GM10266 (cell line): ENCODE results near the gene RPL18A.

Experiments
- DNase-seq: peaks from one replicate; pipeline ENCODE4 v3.0.0; 2012; ENCODE audit errors: extremely low spot score
- TF ChIP-seq, protein P1 (sequence below): IDR thresholded peaks from 2 replicates; pipeline ENCODE4 v1.5.1; 2012; ENCODE audit warnings: mild to moderate bottlenecking, low read depth; ENCODE audit not compliant: control insufficient read depth, insufficient read depth; ENCODE audit errors: missing control alignments

Gene RPL18A

DNA sequence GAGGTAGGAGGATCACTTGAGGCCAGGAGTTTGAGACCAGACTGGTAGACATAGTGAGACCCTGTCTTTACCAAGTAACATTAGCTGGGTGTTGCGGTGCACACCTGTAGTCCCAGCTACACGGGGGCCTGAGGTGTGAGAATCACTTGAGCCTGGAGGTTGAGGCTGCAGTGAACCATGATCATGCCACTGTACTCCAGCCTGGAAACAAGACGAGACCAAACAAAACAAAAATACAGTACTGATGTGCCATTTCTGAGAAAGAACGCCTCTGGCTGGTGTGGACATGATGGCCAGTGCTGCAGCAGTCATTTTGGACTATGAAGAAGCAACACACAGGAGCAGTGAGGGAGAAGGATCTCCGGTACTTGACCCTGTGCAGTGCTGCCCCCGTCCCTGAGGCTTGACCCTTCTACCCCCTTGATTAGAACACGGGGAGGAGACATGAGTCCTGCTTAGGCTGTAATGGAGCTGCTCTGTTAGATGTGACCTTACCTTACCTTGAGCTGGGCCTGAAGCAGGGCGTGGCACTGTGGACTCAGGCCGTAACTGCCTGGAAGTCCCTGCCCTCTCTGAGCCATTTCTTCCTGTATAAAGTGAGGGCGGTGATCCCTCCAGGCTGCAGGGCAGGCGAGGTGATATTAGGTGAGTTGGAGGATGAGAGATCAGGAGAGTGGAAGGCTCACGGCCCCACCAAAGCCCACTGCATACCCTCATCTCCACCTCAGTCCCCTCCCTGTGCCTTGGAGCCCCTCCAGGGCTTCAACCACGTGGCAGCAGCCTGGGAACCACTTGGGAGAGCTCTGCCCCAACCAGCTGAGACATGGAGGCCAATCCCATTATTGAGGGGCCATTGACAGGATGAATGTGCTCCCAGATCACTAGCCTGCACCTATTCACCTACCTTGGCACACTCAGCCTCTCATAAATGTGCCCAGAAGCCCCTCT lies 5.9 kb downstream of the RPL18A start:
- TF ChIP-seq, protein P1, sequence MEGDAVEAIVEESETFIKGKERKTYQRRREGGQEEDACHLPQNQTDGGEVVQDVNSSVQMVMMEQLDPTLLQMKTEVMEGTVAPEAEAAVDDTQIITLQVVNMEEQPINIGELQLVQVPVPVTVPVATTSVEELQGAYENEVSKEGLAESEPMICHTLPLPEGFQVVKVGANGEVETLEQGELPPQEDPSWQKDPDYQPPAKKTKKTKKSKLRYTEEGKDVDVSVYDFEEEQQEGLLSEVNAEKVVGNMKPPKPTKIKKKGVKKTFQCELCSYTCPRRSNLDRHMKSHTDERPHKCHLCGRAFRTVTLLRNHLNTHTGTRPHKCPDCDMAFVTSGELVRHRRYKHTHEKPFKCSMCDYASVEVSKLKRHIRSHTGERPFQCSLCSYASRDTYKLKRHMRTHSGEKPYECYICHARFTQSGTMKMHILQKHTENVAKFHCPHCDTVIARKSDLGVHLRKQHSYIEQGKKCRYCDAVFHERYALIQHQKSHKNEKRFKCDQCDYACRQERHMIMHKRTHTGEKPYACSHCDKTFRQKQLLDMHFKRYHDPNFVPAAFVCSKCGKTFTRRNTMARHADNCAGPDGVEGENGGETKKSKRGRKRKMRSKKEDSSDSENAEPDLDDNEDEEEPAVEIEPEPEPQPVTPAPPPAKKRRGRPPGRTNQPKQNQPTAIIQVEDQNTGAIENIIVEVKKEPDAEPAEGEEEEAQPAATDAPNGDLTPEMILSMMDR = no peak
- no peak for DNase-seq

DNA sequence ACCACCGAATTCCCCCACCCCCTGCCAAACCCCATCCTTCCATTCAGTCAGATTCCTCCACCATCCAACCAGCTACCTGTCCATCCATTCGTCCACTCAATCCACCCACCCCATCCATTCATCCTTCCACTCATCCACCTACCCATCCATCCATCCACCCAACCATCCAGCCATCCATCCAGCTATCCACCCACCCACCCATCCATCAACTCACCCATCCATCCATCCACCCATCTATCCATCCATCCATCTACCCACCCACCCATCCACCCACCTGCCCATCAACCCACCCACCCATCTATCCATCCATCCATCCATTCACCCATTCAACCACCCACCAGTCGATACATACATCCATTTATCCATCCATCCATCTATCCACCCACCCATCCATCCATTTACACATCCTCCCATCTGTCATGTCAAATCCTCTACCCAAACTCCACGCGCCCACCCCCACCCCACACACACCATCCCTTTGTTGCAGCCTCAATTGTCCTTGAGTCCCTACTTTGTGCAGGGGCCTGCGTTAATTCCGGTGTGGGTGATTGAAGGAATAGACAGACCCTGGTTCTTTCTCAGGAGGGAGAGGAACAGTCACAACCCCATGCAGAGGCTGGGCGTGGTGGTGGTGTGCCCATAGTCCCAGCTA lies 6.7 kb downstream of the RPL18A start:
- DNase-seq = no peak

DNA sequence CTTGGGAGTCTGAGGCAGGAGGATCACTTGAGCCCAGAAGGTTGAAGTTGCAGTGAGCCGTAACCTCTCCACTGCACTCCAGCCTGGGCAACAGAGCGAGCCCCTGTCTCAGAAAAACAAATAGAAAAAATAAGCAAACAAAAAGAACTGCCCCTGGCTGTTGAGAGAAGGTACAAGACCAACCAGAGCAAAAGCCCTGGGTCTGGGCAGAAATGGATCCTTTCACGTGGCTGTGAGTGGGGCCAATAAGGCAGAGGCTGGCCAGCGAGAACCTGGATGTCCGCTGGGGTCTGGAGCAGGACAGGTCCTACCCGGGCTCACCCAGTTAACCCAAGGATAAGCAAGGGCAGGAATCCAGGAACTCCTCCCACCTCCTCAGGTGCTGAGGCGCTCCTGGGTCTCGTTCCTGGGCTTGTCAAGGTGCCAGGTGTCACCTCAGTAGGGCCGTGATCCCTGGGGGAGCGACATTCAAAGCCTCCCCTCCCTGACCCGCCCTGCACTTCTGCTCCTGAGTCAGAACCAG lies 7.3 kb downstream of the RPL18A start:
- DNase-seq = no peak
- TF ChIP-seq, protein P1 = no peak

More for the DNA sequence above, 6.7 kb downstream of the RPL18A start:
- TF ChIP-seq, protein P1 = no peak

DNA sequence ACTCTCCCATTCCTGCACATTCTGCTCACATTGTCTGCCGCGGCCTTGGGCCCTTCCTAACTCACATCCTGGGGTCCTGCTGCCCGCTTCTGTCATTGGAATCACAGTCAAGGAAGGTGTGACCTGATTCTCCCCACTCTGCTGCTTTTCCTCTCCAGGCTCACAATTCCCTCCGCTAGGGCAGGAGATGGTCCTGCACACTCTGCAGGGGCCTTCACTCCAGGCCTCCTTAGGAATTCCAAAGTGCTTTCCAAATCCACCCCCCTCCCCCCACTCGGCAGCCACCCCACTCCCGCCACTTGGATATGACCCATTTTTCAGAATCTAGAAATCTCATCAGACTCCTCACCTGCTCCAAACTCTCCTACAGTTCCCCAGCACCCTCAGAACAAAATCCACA lies 9.0 kb downstream of the RPL18A start:
- TF ChIP-seq, protein P1 = no peak
- DNase-seq = no peak

DNA sequence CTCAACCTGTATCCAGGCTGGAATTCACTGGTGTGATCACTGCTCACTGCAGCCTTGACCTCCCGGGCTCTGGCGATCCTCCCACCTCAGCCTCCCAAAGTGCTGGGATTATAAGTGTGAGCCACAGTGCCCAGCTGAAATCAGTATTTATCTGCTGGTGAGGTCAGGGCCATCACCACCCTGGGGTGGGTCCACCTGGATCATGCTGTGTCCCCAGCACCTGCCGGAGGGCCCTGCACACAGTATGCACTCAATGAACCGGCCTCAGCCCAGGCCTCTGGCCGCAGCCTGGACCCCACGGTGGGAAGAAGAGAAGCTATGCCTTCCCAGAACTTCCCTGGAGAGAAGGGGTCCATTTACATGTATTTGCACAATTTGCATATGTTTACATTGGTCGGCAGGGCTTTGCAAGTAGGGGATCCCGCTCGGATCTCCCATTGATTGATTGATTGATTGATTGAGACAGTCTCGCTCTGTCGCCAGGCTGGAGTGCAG lies 9.5 kb downstream of the RPL18A start:
- TF ChIP-seq, protein P1 = no peak
- DNase-seq = no peak

DNA sequence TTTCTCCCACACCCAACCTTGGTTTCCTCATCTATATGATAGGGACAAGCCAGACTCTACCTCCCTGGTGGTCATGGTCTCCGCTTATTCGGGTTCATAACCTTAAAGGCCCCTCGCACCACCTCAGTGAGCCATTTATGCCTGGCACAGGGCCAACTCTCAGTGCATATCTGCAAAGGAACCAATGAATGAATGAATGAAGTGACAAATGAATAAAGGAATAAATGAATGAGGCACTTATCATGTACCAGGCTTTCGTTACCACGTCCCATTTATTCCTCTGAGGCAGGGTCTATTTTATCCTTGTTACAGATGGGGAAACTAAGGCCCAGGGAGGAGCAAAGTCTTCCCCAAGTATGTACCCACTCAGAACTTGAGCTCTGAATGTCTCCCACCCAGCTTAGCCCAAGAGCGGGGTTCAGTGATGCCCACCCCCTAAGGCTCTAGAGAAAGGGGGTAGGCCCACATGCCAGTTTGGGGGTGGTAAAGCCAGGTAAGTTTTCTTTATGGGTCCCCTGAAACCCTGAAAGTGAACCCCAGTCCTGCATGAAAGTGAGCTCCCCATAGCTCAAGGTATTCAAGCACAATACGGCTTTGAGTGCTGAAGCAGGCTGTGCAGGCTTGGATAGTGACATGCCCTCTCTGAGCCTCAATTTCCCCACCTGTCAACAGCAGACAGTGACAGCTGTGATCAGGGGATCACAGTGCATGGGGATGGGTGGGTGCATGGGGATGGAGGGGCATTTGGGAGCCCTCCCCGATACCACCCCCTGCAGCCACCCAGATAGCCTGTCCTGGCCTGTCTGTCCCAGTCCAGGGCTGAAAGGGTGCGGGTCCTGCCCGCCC lies 11.5 kb downstream of the RPL18A start:
- DNase-seq = no peak
- TF ChIP-seq, protein P1 = no peak
